ENCODE measurements around the gene CHRNE.

DNA sequence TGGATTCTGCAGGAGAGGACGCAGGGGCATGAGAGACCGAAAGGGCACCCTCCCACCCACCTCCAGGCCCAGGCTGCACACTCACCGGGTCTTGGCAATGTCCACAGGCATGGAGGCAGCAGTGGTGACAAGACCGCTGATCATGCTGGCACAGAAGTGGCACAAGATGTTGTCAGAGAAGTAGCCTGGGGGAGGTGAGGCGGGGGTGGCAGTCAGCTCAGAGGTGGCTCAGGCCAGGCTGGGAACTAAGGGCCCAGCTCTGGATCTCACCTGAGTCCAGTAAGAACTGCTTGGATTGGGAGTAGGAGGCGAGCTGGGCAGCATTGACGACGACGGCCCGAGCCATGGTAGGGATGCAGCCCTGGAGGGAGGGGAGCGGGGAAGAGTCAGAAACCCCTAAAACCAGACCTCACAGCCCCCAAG is 35.2 kb upstream of the CHRNE start:
- TF ChIP-seq, protein P1, sequence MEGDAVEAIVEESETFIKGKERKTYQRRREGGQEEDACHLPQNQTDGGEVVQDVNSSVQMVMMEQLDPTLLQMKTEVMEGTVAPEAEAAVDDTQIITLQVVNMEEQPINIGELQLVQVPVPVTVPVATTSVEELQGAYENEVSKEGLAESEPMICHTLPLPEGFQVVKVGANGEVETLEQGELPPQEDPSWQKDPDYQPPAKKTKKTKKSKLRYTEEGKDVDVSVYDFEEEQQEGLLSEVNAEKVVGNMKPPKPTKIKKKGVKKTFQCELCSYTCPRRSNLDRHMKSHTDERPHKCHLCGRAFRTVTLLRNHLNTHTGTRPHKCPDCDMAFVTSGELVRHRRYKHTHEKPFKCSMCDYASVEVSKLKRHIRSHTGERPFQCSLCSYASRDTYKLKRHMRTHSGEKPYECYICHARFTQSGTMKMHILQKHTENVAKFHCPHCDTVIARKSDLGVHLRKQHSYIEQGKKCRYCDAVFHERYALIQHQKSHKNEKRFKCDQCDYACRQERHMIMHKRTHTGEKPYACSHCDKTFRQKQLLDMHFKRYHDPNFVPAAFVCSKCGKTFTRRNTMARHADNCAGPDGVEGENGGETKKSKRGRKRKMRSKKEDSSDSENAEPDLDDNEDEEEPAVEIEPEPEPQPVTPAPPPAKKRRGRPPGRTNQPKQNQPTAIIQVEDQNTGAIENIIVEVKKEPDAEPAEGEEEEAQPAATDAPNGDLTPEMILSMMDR (IDR thresholded peaks at IDR 0.05) = no peak
- no peak for TF ChIP-seq POLR2A (IDR thresholded peaks at IDR 0.05)

Data from body of pancreas (tissue), 4 donors.